Loucy (cell line): ENCODE measurements around the gene C1QTNF12.

Source experiments
- H2AFZ ChIP-seq: fragments of 200-600 bp; sonication (generic); 2 replicates; pipeline ENCODE4 v1.6.0; 2016; ENCODE audit warnings: antibody characterized with exemption, mild to moderate bottlenecking, low read length, moderate library complexity
- H3F3A ChIP-seq: fragments of 200-600 bp; 2 replicates; pipeline ENCODE4 v1.6.0; 2016; ENCODE audit warnings: antibody characterized with exemption, low read depth, mild to moderate bottlenecking
- H3K27me3 ChIP-seq: fragments of 200-600 bp; sonication (generic); 2 replicates; pipeline ENCODE4 v1.6.1; 2014; ENCODE audit warnings: low read length, mild to moderate bottlenecking; ENCODE audit not compliant: insufficient read depth, poor library complexity, severe bottlenecking
- H3K36me3 ChIP-seq: fragments of 200-600 bp; sonication (generic); 2 replicates; pipeline ENCODE4 v1.6.1; 2016; ENCODE audit warnings: low read length; ENCODE audit not compliant: insufficient read depth
- H3K4me1 ChIP-seq: fragments of 200-600 bp; sonication (generic); 2 replicates; pipeline ENCODE4 v1.5.1; 2014; ENCODE audit warnings: low read length, mild to moderate bottlenecking; ENCODE audit not compliant: insufficient read depth, poor library complexity, severe bottlenecking
- H3K4me2 ChIP-seq: fragments of 200-600 bp; sonication (generic); 2 replicates; pipeline ENCODE4 v1.6.0; 2014; ENCODE audit warnings: antibody characterized with exemption, low read length, low read depth, mild to moderate bottlenecking; ENCODE audit not compliant: poor library complexity, severe bottlenecking
- H3K4me3 ChIP-seq: fragments of 200-600 bp; sonication (generic); 2 replicates; pipeline ENCODE4 v1.5.1; 2014; ENCODE audit warnings: low read length, mild to moderate bottlenecking, mixed read lengths; ENCODE audit not compliant: poor library complexity, severe bottlenecking
- H3K79me2 ChIP-seq: fragments of 200-600 bp; sonication (generic); 2 replicates; pipeline ENCODE4 v1.6.1; 2014; ENCODE audit warnings: low read length; ENCODE audit not compliant: insufficient read depth
- H3K9ac ChIP-seq: fragments of 200-600 bp; sonication (generic); 2 replicates; pipeline ENCODE4 v1.6.0; 2014; ENCODE audit warnings: mild to moderate bottlenecking, low read depth, low read length, moderate library complexity; ENCODE audit not compliant: poor library complexity, severe bottlenecking
- H3K9me2 ChIP-seq: fragments of 200-600 bp; sonication (generic); replicated peaks from 2 replicates; pipeline ENCODE4 v1.6.1; 2016; ENCODE audit warnings: low read depth, low read length, mixed read lengths
- H3K9me3 ChIP-seq: fragments of 200-600 bp; sonication (generic); 2 replicates; pipeline ENCODE4 v1.6.1; 2014; ENCODE audit warnings: mild to moderate bottlenecking, antibody characterized with exemption, low read length, low read depth; ENCODE audit not compliant: insufficient read depth
- H4K20me1 ChIP-seq: fragments of 200-600 bp; sonication (generic); 2 replicates; pipeline ENCODE4 v1.6.0; 2014; ENCODE audit warnings: antibody characterized with exemption, low read length, mild to moderate bottlenecking; ENCODE audit not compliant: insufficient read depth, poor library complexity, severe bottlenecking
- CTCF ChIP-seq: fragments of 200-600 bp; sonication (generic); conservative IDR thresholded peaks from 2 replicates; pipeline ENCODE4 v1.5.1; 2014; ENCODE audit warnings: mild to moderate bottlenecking, antibody characterized with exemption, low read length
- EZH2phosphoT487 ChIP-seq: fragments of 200-600 bp; IDR thresholded peaks from 2 replicates; pipeline ENCODE4 v1.6.1; 2018; ENCODE audit warnings: antibody characterized with exemption, mild to moderate bottlenecking, moderate library complexity, borderline replicate concordance

Gene C1QTNF12

GRCh38 chr1:1231400-1232207, 14.9 kb downstream of the C1QTNF12 start, which contains the start of gene SDF4:
SDF4 (minus strand) TSS chr1:1232001; CDS start chr1:1228772, 3,229 bp downstream.
- Histone ChIP-seq H3K4me1 (peaks cover 25% of the 10 kb centered on the region), H3K4me3 (peak within 1 kb of the TSS; percentile 97), H3K9ac (peak within 1 kb of the TSS; percentile 99), H3K9me2 (no peaks in the 10 kb centered on the region), H3K27me3 (no peaks in the 10 kb centered on the region), H2AFZ (peak within 1 kb of the TSS; percentile 87), H3K9me3 (no peaks in the 10 kb centered on the region), H3K36me3 (peaks cover 4% of the 10 kb centered on the region; the same call in 1 of the 2 replicates), H3K79me2 (peaks cover 81% of the 10 kb centered on the region), H3F3A (no peaks in the 10 kb centered on the region), H3K4me2 (peak within 1 kb of the TSS; percentile 87), H4K20me1 (peaks cover 20% of the 10 kb centered on the region)
- TF ChIP-seq EZH2phosphoT487 (no peak), CTCF (no peak)

- H3K9me2 ChIP-seq: no peaks in the 10 kb centered on the region
- peak overlapping the region; percentile 78 for H3K4me2 ChIP-seq
- peaks cover 27% of the 10 kb centered on the region for H4K20me1 ChIP-seq
- H3K4me1 ChIP-seq: peaks cover 30% of the 10 kb centered on the region
- peak overlapping the region; percentile 87 for H2AFZ ChIP-seq
- no peaks in the 10 kb centered on the region for H3K27me3 ChIP-seq
- peaks cover 89% of the 10 kb centered on the region for H3K79me2 ChIP-seq
- H3K9me3 ChIP-seq: no peaks in the 10 kb centered on the region
- 0 out of 2 replicates have a peak, but pooled peaks have one; percentile 30 for TF ChIP-seq CTCF
- TF ChIP-seq EZH2phosphoT487: no peak
- no peaks in the 10 kb centered on the region for H3F3A ChIP-seq
- H3K36me3 ChIP-seq: peaks cover 6% of the 10 kb centered on the region; the same call in 1 of the 2 replicates
- peak overlapping the region; percentile 99 for H3K9ac ChIP-seq
- H3K4me3 ChIP-seq: peak overlapping the region; percentile 97
Measured at GRCh38 chr1:1230656-1231399, 15.7 kb downstream of the C1QTNF12 start.

- Histone ChIP-seq H3F3A (no peaks in the 10 kb centered on the region), H4K20me1 (peaks cover 32% of the 10 kb centered on the region), H3K4me1 (peaks cover 30% of the 10 kb centered on the region), H3K9me3 (no peaks in the 10 kb centered on the region), H3K4me3 (peak overlapping the region; percentile 97), H3K27me3 (no peaks in the 10 kb centered on the region), H3K9me2 (no peaks in the 10 kb centered on the region), H3K4me2 (peak overlapping the region; percentile 78), H2AFZ (no peak overlapping the region), H3K79me2 (peaks cover 93% of the 10 kb centered on the region), H3K36me3 (peaks cover 12% of the 10 kb centered on the region; the same call in 1 of the 2 replicates), H3K9ac (peak overlapping the region; percentile 99)
- TF ChIP-seq EZH2phosphoT487 (no peak), CTCF (no peak)
Measured at GRCh38 chr1:1229770-1230169, 16.8 kb downstream of the C1QTNF12 start.
